GM23338 (cell line): ENCODE results near the gene CGNL1. TPM values are rescaled to one million over a fixed set of nuclear protein-coding genes. Genes with fewer than 3 reads are reported as not detected.

ENCODE experiments used
- ATAC-seq: fragments of 200-7000 bp; cut with Tn5 transposase; 3 replicates; pipeline ENCODE4 v1.9.1; 2020
- DNase-seq: peaks from one replicate; pipeline ENCODE4 v3.0.0-alpha.2; 2015; ENCODE audit warnings: low spot score
- H2AFZ ChIP-seq: fragments of 200-600 bp; sonication (generic); 2 replicates; pipeline ENCODE4 v1.8.0; 2016; ENCODE audit warnings: antibody characterized with exemption, mild to moderate bottlenecking, moderate library complexity
- H3F3A ChIP-seq: fragments of 200-600 bp; sonication (generic); replicated peaks from 2 replicates; pipeline ENCODE4 v1.8.0; 2017; ENCODE audit warnings: antibody characterized with exemption, mixed run types, low read depth
- H3K27ac ChIP-seq: fragments of 200-600 bp; sonication (generic); 2 replicates; pipeline ENCODE4 v1.6.1; 2016; ENCODE audit warnings: low read depth
- H3K27me3 ChIP-seq: fragments of 200-600 bp; sonication (generic); 2 replicates; pipeline ENCODE4 v1.8.0; 2016; ENCODE audit warnings: mild to moderate bottlenecking, mixed run types, moderate library complexity; ENCODE audit not compliant: insufficient read depth
- H3K36me3 ChIP-seq: fragments of 200-600 bp; sonication (generic); 2 replicates; pipeline ENCODE4 v1.8.0; 2016; ENCODE audit warnings: mild to moderate bottlenecking; ENCODE audit not compliant: insufficient read depth
- H3K4me1 ChIP-seq: fragments of 200-600 bp; sonication (generic); 2 replicates; pipeline ENCODE4 v1.8.0; 2016; ENCODE audit warnings: mild to moderate bottlenecking, moderate library complexity; ENCODE audit not compliant: insufficient read depth
- H3K4me2 ChIP-seq: fragments of 200-600 bp; sonication (generic); 2 replicates; pipeline ENCODE4 v1.7.1; 2017; ENCODE audit warnings: mixed run types
- H3K4me3 ChIP-seq: fragments of 200-600 bp; sonication (generic); 2 replicates; pipeline ENCODE4 v1.6.1; 2016; ENCODE audit warnings: mixed run types
- H3K79me2 ChIP-seq: fragments of 200-600 bp; sonication (generic); replicated peaks from 2 replicates; pipeline ENCODE4 v1.8.0; 2017; ENCODE audit warnings: mild to moderate bottlenecking; ENCODE audit not compliant: insufficient read depth
- H3K9me2 ChIP-seq: fragments of 200-600 bp; sonication (generic); 2 replicates; pipeline ENCODE4 v1.8.0; 2017; ENCODE audit not compliant: insufficient read depth
- H4K20me1 ChIP-seq: fragments of 200-600 bp; sonication (generic); replicated peaks from 2 replicates; pipeline ENCODE4 v1.8.0; 2017; ENCODE audit warnings: mild to moderate bottlenecking; ENCODE audit not compliant: insufficient read depth
- H3K27ac Mint-ChIP-seq: 2 replicates; pipeline ENCODE4 v1.8.0; 2020; ENCODE audit warnings: inconsistent platforms, mild to moderate bottlenecking, moderate library complexity, mixed read lengths
- H3K27me3 Mint-ChIP-seq: 3 replicates; pipeline ENCODE4 v1.8.0; 2022; ENCODE audit warnings: low read depth, mild to moderate bottlenecking, moderate library complexity, mixed read lengths, inconsistent platforms; ENCODE audit not compliant: insufficient read depth, poor library complexity
- H3K36me3 Mint-ChIP-seq: 3 replicates; pipeline ENCODE4 v1.8.0; 2021; ENCODE audit warnings: low read depth, mild to moderate bottlenecking, inconsistent platforms, moderate library complexity, mixed read lengths
- H3K4me1 Mint-ChIP-seq: 3 replicates; pipeline ENCODE4 v1.8.0; 2020; ENCODE audit warnings: mild to moderate bottlenecking, inconsistent platforms, mixed read lengths
- H3K4me3 Mint-ChIP-seq: 3 replicates; pipeline ENCODE4 v1.8.0; 2021; ENCODE audit warnings: moderate library complexity, mild to moderate bottlenecking, inconsistent platforms, mixed read lengths
- H3K9me3 Mint-ChIP-seq: 3 replicates; pipeline ENCODE4 v1.8.0; 2020; ENCODE audit warnings: moderate library complexity, mild to moderate bottlenecking, inconsistent platforms, mixed read lengths
- CREB1 ChIP-seq: fragments of 250-450 bp; sonication (Bioruptor Pico); IDR thresholded peaks from 2 replicates; pipeline ENCODE4 v1.5.0; 2020; ENCODE audit warnings: low read depth, mild to moderate bottlenecking, moderate library complexity
- EZH2 ChIP-seq: fragments of 200-600 bp; sonication (generic); IDR thresholded peaks from one replicate; pipeline ENCODE4 v1.8.0; 2017; ENCODE audit warnings: antibody characterized with exemption, mild to moderate bottlenecking, low read depth; ENCODE audit not compliant: unreplicated experiment
- EZH2phosphoT487 ChIP-seq: fragments of 200-600 bp; sonication (generic); IDR thresholded peaks from one replicate; pipeline ENCODE4 v1.8.1; 2018; ENCODE audit warnings: antibody characterized with exemption; ENCODE audit not compliant: unreplicated experiment
- JUNB ChIP-seq: IDR thresholded peaks from one replicate; pipeline ENCODE4 v1.6.1; 2016; ENCODE audit warnings: antibody characterized with exemption; ENCODE audit not compliant: unreplicated experiment
- NANOG ChIP-seq: IDR thresholded peaks from 2 replicates; pipeline ENCODE4 v1.6.1; 2016; ENCODE audit warnings: antibody characterized with exemption, borderline replicate concordance
- POLR2AphosphoS5 ChIP-seq: IDR thresholded peaks from 2 replicates; pipeline ENCODE4 v1.6.1; 2016; ENCODE audit warnings: antibody characterized with exemption, low read depth
- REST ChIP-seq: IDR thresholded peaks from one replicate; pipeline ENCODE4 v1.6.1; 2018; ENCODE audit warnings: antibody characterized with exemption; ENCODE audit not compliant: unreplicated experiment
- STAT1 ChIP-seq: IDR thresholded peaks from one replicate; pipeline ENCODE4 v1.6.1; 2016; ENCODE audit warnings: antibody characterized with exemption; ENCODE audit not compliant: unreplicated experiment
- ZNF114 ChIP-seq: fragments of 250-450 bp; sonication (Bioruptor Pico); IDR thresholded peaks from 2 replicates; pipeline ENCODE4 v1.5.0; 2020; ENCODE audit warnings: mild to moderate bottlenecking, moderate library complexity
- ZNF331 ChIP-seq: fragments of 250-450 bp; sonication (Bioruptor Pico); IDR thresholded peaks from 2 replicates; pipeline ENCODE4 v1.5.0; 2020; ENCODE audit warnings: low read depth, mild to moderate bottlenecking, moderate library complexity
- ZNF462 ChIP-seq: fragments of 250-450 bp; sonication (Bioruptor Pico); IDR thresholded peaks from 2 replicates; pipeline ENCODE4 v1.5.0; 2020; ENCODE audit warnings: mild to moderate bottlenecking, moderate library complexity
- polyA plus RNA-seq: library from polyadenylated mRNA; unstranded; fragments of >200 nt; fragmentation: Nextera tagmentation; extraction: Ambion mirVana; gene quantifications from 2 replicates; pipeline ENCODE4 v1.2.1, GENCODE V29; 2016
- total RNA-seq: library from RNA; depleted of rRNA; stranded (reverse); fragments of >200 nt; shearing (Covaris generic); gene quantifications from 2 replicates; pipeline ENCODE4 v1.2.3, GENCODE V29; 2014
- TF ChIP-seq, protein P1 (sequence below), 2 experiments: fragments of 200-600 bp in 1 of 2; sonication (generic) in 1 of 2; conservative IDR thresholded peaks; 2 replicates each; pipeline versions ENCODE4 v1.5.1 to v1.6.1; 2016 to 2017; ENCODE audit warnings: antibody characterized with exemption in 2 of 2, low read depth in 2 of 2, mild to moderate bottlenecking in 2 of 2, moderate library complexity in 1 of 2
- TF ChIP-seq, protein P2 (sequence below): IDR thresholded peaks from 2 replicates; pipeline ENCODE4 v1.6.1; 2016; ENCODE audit warnings: antibody characterized with exemption

CGNL1 gene
- total and polyA plus RNA-seq, 2 experiments from 2014 or later, result 20.0 to 57.8 TPM

DNA sequence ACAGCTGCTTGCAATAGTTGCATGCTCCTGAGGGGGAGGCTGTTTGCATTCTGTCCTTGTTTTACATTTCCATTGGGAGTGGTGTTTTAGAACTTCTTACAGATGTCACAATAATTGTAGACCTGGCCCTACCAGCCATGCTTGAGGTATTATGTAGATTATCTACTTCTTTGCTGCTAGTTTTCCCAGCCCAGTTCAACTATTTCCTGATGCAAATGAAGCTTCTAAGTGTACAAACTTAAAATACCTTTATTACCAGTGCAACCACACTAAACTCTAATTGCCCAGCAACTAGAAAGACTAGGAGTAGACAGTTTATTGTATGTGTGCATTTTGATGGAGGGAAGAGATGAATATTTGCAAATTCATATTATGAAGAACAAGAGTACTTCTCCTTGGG is 110.5 kb downstream of the CGNL1 start:
- TF ChIP-seq REST, result no peak
- no peak for TF ChIP-seq ZNF462 (CRISPR knock-in tag)
- no peak for TF ChIP-seq EZH2
- TF ChIP-seq STAT1, result no peak
- no peak for TF ChIP-seq EZH2phosphoT487
- no peak for TF ChIP-seq JUNB
- TF ChIP-seq NANOG, result no peak
- TF ChIP-seq POLR2AphosphoS5, result no peak
- no peak for TF ChIP-seq CREB1
- TF ChIP-seq ZNF331 (CRISPR knock-in tag), result no peak
- TF ChIP-seq, protein P1, sequence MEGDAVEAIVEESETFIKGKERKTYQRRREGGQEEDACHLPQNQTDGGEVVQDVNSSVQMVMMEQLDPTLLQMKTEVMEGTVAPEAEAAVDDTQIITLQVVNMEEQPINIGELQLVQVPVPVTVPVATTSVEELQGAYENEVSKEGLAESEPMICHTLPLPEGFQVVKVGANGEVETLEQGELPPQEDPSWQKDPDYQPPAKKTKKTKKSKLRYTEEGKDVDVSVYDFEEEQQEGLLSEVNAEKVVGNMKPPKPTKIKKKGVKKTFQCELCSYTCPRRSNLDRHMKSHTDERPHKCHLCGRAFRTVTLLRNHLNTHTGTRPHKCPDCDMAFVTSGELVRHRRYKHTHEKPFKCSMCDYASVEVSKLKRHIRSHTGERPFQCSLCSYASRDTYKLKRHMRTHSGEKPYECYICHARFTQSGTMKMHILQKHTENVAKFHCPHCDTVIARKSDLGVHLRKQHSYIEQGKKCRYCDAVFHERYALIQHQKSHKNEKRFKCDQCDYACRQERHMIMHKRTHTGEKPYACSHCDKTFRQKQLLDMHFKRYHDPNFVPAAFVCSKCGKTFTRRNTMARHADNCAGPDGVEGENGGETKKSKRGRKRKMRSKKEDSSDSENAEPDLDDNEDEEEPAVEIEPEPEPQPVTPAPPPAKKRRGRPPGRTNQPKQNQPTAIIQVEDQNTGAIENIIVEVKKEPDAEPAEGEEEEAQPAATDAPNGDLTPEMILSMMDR (conservative IDR thresholded peaks at IDR 0.05; ENCODE audit: low read depth in 2 of 2), result no peak; a peak in 1 of 4 replicates
- no peak for TF ChIP-seq ZNF114 (CRISPR knock-in tag)
- TF ChIP-seq, protein P2, sequence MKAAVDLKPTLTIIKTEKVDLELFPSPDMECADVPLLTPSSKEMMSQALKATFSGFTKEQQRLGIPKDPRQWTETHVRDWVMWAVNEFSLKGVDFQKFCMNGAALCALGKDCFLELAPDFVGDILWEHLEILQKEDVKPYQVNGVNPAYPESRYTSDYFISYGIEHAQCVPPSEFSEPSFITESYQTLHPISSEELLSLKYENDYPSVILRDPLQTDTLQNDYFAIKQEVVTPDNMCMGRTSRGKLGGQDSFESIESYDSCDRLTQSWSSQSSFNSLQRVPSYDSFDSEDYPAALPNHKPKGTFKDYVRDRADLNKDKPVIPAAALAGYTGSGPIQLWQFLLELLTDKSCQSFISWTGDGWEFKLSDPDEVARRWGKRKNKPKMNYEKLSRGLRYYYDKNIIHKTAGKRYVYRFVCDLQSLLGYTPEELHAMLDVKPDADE, result no peak

More for the DNA sequence above, 110.5 kb downstream of the CGNL1 start:
- Histone ChIP-seq H3K27me3 (no peaks in the 10 kb centered on the region), H2AFZ (no peak overlapping the region), H3K9me2 (no peaks in the 10 kb centered on the region), H3K4me2 (no peak overlapping the region), H3K4me3 (no peak overlapping the region), H3F3A (no peaks in the 10 kb centered on the region), H3K4me1 (0 out of 2 replicates have a peak, but pooled peaks cover 7% of the 10 kb centered on the region), H3K36me3 (no peaks in the 10 kb centered on the region), H4K20me1 (no peaks in the 10 kb centered on the region), H3K79me2 (0 out of 2 replicates have a peak, but pooled peaks cover 5% of the 10 kb centered on the region), H3K27ac (no peak overlapping the region)
- no peaks in the 10 kb centered on the region for H3K9me3 Mint-ChIP-seq
- H3K27me3 Mint-ChIP-seq, result peaks cover 5% of the 10 kb centered on the region
- no peak overlapping the region for H3K4me3 Mint-ChIP-seq
- ATAC-seq, result no peak; the same call in 2 of the 3 replicates
- H3K36me3 Mint-ChIP-seq, result no peaks in the 10 kb centered on the region
- peak overlapping the region; percentile 83 for H3K27ac Mint-ChIP-seq
- peaks cover 13% of the 10 kb centered on the region; the same call in 2 of the 3 replicates for H3K4me1 Mint-ChIP-seq
- DNase-seq, result no peak
